Tibial nerve (tissue), 3 donors: ENCODE results near the gene FCAR.

Experiments
- CTCF ChIP-seq, 5 experiments: fragments of 200-600 bp in 3 of 5; fragments of 450-650 bp in 2 of 5; sonication (generic) in 3 of 5; IDR thresholded peaks; one replicate each; pipeline ENCODE4 v1.5.1; 2016 to 2019; ENCODE audit warnings: antibody characterized with exemption in 5 of 5, mild to moderate bottlenecking in 3 of 5, moderate library complexity in 2 of 5
- POLR2A ChIP-seq, 2 donors: fragments of 450-650 bp; IDR thresholded peaks; one replicate each; pipeline ENCODE4 v1.6.1; 2017; ENCODE audit warnings: antibody characterized with exemption in 2 of 2, mild to moderate bottlenecking in 2 of 2, moderate library complexity in 2 of 2

GRCh38 chr19:54937926-54938325 lies 63.9 kb downstream of the FCAR start:
- TF ChIP-seq CTCF (IDR thresholded peaks at IDR 0.05) (no peak), POLR2A (IDR thresholded peaks at IDR 0.05) (no peak)
